Colonic mucosa (tissue), 4 donors: ENCODE data around the gene DHRS12. TPM values are rescaled to one million over a fixed set of nuclear protein-coding genes. Genes with fewer than 3 reads are reported as not detected.

Source experiments
- DNase-seq: peaks from one replicate; pipeline ENCODE4 v3.0.0-alpha.2; 2020
- H3K27ac ChIP-seq: fragments of 200-600 bp; one replicate; pipeline ENCODE4 v1.8.0; 2021
- H3K27me3 ChIP-seq: fragments of 200-600 bp; one replicate; pipeline ENCODE4 v1.8.0; 2021
- H3K36me3 ChIP-seq: fragments of 200-600 bp; one replicate; pipeline ENCODE4 v1.8.0; 2021
- H3K4me1 ChIP-seq: fragments of 200-600 bp; one replicate; pipeline ENCODE4 v1.8.0; 2021; ENCODE audit warnings: mild to moderate bottlenecking
- H3K4me3 ChIP-seq: fragments of 200-600 bp; one replicate; pipeline ENCODE4 v1.8.0; 2021
- H3K9ac ChIP-seq, 2 donors: one replicate each; pipeline ENCODE4 v1.7.0; 2013; ENCODE audit warnings: control low read depth in 2 of 2, low read depth in 2 of 2, low read length in 2 of 2
- H3K9me3 ChIP-seq: fragments of 200-600 bp; one replicate; pipeline ENCODE4 v1.8.0; 2021
- CTCF ChIP-seq: fragments of 200-600 bp; IDR thresholded peaks from one replicate; pipeline ENCODE4 v1.8.0; 2022; ENCODE audit warnings: antibody characterized with exemption, mild to moderate bottlenecking
- intact Hi-C: fragments of 100-400 bp; cut with DNase I; formaldehyde crosslinking; loops from one replicate; pipeline ENCODE4 v1.14.1; 2022
- total RNA-seq, 2 donors: library from RNA; stranded (reverse); fragmentation: NEBNext Ultra II Directional in 1 of 2; extraction: Animal tissue kit (Norgen Biotek cat#: 25700) in 1 of 2; gene quantifications; one replicate each; pipeline ENCODE4 v1.2.1, GENCODE V29; 2021
- donor health status: healthy.
- donor health status: DM: no; HTN: no; CAD: no.
- donor health status: DM: no; HTN: no; CAD: no.

Gene DHRS12
- total RNA-seq, 2 donors from 2014 or later, result 6.6 to 12.4 TPM

GRCh38 chr13:51761643-51762350 lies 42.2 kb downstream of the DHRS12 start:
- Histone ChIP-seq H3K9ac (no peak overlapping the region), H3K4me1 (peaks cover 6% of the 10 kb centered on the region), H3K4me3 (no peak overlapping the region), H3K27ac (no peak overlapping the region), H3K9me3 (no peaks in the 10 kb centered on the region), H3K36me3 (no peaks in the 10 kb centered on the region), H3K27me3 (no peaks in the 10 kb centered on the region)
- no peak for TF ChIP-seq CTCF
- intact Hi-C loops, result no loop called here
- no peak for DNase-seq

- H3K4me1 ChIP-seq, result peaks cover 6% of the 10 kb centered on the region
- H3K9ac ChIP-seq, result no peak overlapping the region
- no peak overlapping the region for H3K4me3 ChIP-seq
- H3K9me3 ChIP-seq, result no peaks in the 10 kb centered on the region
- no peaks in the 10 kb centered on the region for H3K36me3 ChIP-seq
- H3K27ac ChIP-seq, result no peak overlapping the region
- TF ChIP-seq CTCF, result no peak
- H3K27me3 ChIP-seq, result no peaks in the 10 kb centered on the region
- intact Hi-C loops, result no loop called here
- DNase-seq, result no peak
Measured at GRCh38 chr13:51760592-51760991, 43.4 kb downstream of the DHRS12 start.

GRCh38 chr13:51759240-51759639 lies 44.7 kb downstream of the DHRS12 start:
- Histone ChIP-seq H3K27ac (no peak overlapping the region), H3K9me3 (no peaks in the 10 kb centered on the region), H3K9ac (no peak overlapping the region), H3K4me1 (no peaks in the 10 kb centered on the region), H3K27me3 (no peaks in the 10 kb centered on the region), H3K4me3 (no peak overlapping the region), H3K36me3 (no peaks in the 10 kb centered on the region)
- TF ChIP-seq CTCF, result no peak
- intact Hi-C loops, result no loop called here
- no peak for DNase-seq

GRCh38 chr13:51758691-51759090 lies 45.3 kb downstream of the DHRS12 start:
- Histone ChIP-seq H3K9ac (no peak overlapping the region), H3K4me1 (no peaks in the 10 kb centered on the region), H3K4me3 (no peak overlapping the region), H3K27ac (no peak overlapping the region), H3K9me3 (no peaks in the 10 kb centered on the region), H3K36me3 (no peaks in the 10 kb centered on the region), H3K27me3 (no peaks in the 10 kb centered on the region)
- intact Hi-C loops, result no loop called here
- no peak for TF ChIP-seq CTCF
- DNase-seq, result no peak

- Histone ChIP-seq H3K9me3 (no peaks in the 10 kb centered on the region), H3K9ac (no peak overlapping the region), H3K4me3 (no peak overlapping the region), H3K4me1 (no peaks in the 10 kb centered on the region), H3K27ac (no peak overlapping the region), H3K36me3 (no peaks in the 10 kb centered on the region), H3K27me3 (no peaks in the 10 kb centered on the region)
- intact Hi-C loops, result no loop called here
- DNase-seq, result no peak
- TF ChIP-seq CTCF, result no peak
Measured at GRCh38 chr13:51756651-51757050, 47.3 kb downstream of the DHRS12 start.
